Heart left ventricle (tissue), 16 donors: ENCODE measurements around the gene DPH1. TPM values are rescaled to one million over a fixed set of nuclear protein-coding genes. Genes with fewer than 3 reads are reported as not detected.
A peak's percentile ranks its signal among the peaks of the same experiment; 100 is the strongest.

ENCODE experiments used
- ATAC-seq, 4 donors: fragments of 200-7000 bp; cut with Tn5 transposase; one replicate each; pipeline ENCODE4 v1.9.1; 2020 to 2022; ENCODE audit warnings: moderate library complexity in 4 of 4, mild to moderate bottlenecking in 3 of 4, moderate number of reproducible peaks in 1 of 4
- DNase-seq, 5 donors: peaks; one replicate each; pipeline ENCODE4 v3.0.0-alpha.2; 2020
- H3K27ac ChIP-seq, 12 donors: fragments of 200-600 bp; sonication (generic) in 4 of 12; one replicate each; pipeline versions ENCODE4 v1.5.0 to v1.8.0; 2016 to 2022; ENCODE audit warnings: mild to moderate bottlenecking in 2 of 12
- H3K27me3 ChIP-seq, 9 donors: fragments of 200-600 bp; sonication (generic) in 2 of 9; one replicate each; pipeline versions ENCODE4 v1.5.1 to v1.8.0; 2016 to 2022; ENCODE audit warnings: mild to moderate bottlenecking in 3 of 9
- H3K36me3 ChIP-seq, 9 donors: fragments of 200-600 bp; sonication (generic) in 2 of 9; one replicate each; pipeline versions ENCODE4 v1.5.0 to v1.8.0; 2018 to 2022; ENCODE audit warnings: mild to moderate bottlenecking in 2 of 9
- H3K4me1 ChIP-seq, 12 donors: fragments of 200-600 bp; sonication (generic) in 4 of 12; one replicate each; pipeline versions ENCODE4 v1.5.0 to v1.8.0; 2016 to 2022; ENCODE audit warnings: mild to moderate bottlenecking in 3 of 12
- H3K4me3 ChIP-seq, 12 donors: fragments of 200-600 bp; sonication (generic) in 4 of 12; one replicate each; pipeline versions ENCODE4 v1.5.0 to v1.8.0; 2017 to 2022; ENCODE audit warnings: mild to moderate bottlenecking in 9 of 12, moderate library complexity in 4 of 12
- H3K9me3 ChIP-seq, 12 donors: fragments of 200-600 bp; sonication (generic) in 4 of 12; one replicate each; pipeline versions ENCODE4 v1.5.0 to v1.8.0; 2016 to 2022; ENCODE audit warnings: mild to moderate bottlenecking in 1 of 12
- CTCF ChIP-seq, 12 donors: fragments of 200-600 bp; sonication (generic) in 4 of 12; IDR thresholded peaks; one replicate each; pipeline versions ENCODE4 v1.5.0 to v1.8.0; 2018 to 2022; ENCODE audit warnings: antibody characterized with exemption in 12 of 12, mild to moderate bottlenecking in 5 of 12
- POLR2A ChIP-seq, 2 donors: fragments of 450-650 bp; IDR thresholded peaks; one replicate each; pipeline ENCODE4 v1.6.1; 2017; ENCODE audit warnings: antibody characterized with exemption in 2 of 2, mild to moderate bottlenecking in 2 of 2, moderate library complexity in 2 of 2
- WGBS, 4 donors: extraction: QIAGEN DNeasy Blood & Tissue Kit in 2 of 4; methylation state at CpG; one replicate each; pipeline versions ENCODE4 v1.1.5 to v1.1.7; 2013 to 2018; 5-methylcytosine and 5-hydroxymethylcytosine counted together
- intact Hi-C, 10 donors: fragments of 100-400 bp; cut with DNase I; formaldehyde crosslinking; loops; one replicate each; pipeline versions ENCODE4 v1.11.1 to v1.14.2; 2022
- polyA plus RNA-seq, 2 donors: library from polyadenylated mRNA; stranded (reverse); fragments of 200-250 nt; gene quantifications; one replicate each; pipeline ENCODE4 v1.2.3, GENCODE V29; 2013
- total RNA-seq, 9 donors: library from RNA; depleted of rRNA in 2 of 9; stranded (reverse); fragments of >200 nt in 2 of 9; fragmentation: NEBNext Ultra II Directional in 3 of 9; extraction: Animal tissue kit (Norgen Biotek cat#: 25700) in 3 of 9; gene quantifications; one replicate each; pipeline versions ENCODE4 v1.1.0 to v1.2.4, GENCODE V29; 2016 to 2023
- donor health status: ischemic (EF 13 %, LVEDD 7.1; RV severe dilation, severe dysfunction).
- donor health status: healthy with polysubstance abuse.
- donor health status: DM: no; HTN: yes; CAD: no.
- donor health status: DM: no; HTN: no; CAD: no.
- donor health status: ischemic (EF 25% LVEDD 6.9; RV normal size, moderate dysfunction).
- donor health status: ischemic (EF 25% LVEDD 5.7; RV mildly dilated, moderate dysfunction).
- donor health status: healthy.
- donor health status: DM: yes; HTN: yes; CAD: no.
- donor health status: ischemic (EF 35%, LVEDD 5.7; RV mildly dilated, moderate dysfunction).
- donor health status: nonischemic (EF 11% LVEDD 7.7; RV severe dilation, severe dysfunction).
- donor health status: DM: yes; HTN: yes; CAD: no.
- donor health status: PGD.
- donor health status: ischemic (EF 29% LVEDD 5.4; RV normal size, mild dysfunction).
- donor health status: nonischemic (EF 23%, LVEDD 6.1; RV moderate dilation, normal function).

Gene DPH1
- total and polyA plus RNA-seq, 11 donors = 14.0 to 38.1 (median 23.4) TPM

DNA sequence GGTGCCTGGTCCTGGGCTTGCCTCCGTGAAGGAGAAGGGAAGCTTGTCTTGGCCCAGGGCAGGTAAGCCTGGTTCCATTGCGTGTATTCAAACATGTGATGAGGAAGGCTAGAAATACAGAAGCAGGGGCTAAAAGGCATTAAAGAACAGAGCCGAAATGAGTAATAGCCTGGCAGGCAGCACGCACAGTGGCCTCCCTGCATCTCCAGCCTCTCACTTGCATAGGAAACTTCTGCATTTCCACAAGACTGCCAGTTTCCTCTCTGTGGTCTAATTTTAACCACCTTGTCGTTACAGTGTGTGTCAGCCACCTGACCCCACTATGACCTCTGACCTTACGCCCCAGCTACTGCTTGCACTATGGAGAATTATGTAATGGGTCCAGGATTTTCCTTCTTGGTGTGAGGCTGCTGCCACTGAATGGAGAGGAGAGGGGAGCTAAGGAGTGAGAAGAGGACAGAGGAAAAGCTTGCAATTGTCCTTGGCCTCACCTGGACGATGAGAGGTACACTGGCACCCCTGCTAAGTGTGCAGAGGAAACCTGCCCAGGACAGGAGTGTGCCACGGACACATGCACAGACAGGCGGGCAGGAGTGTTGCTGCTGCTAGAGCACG is 57.8 kb downstream of the DPH1 start:
- H3K9me3 ChIP-seq = no peaks in the 10 kb centered on the region
- DNase-seq (peak in 3 of 5 donors; percentile 59 to 68 (median 64)), ATAC-seq (peak in 2 of 4 donors; percentile 1 to 17)
- TF ChIP-seq POLR2A (IDR thresholded peaks at IDR 0.05) = no peak
- no peak for TF ChIP-seq CTCF (IDR thresholded peaks at IDR 0.05)
- peaks cover 22 to 96% (median 85%) of the 10 kb centered on the region in 12 donors for H3K4me1 ChIP-seq
- intact Hi-C loops = loop anchor here in 4 of 10 donors (2.0 to 5.0 kb wide), 3 partner anchors 25 to 90 kb away; no protein-coding TSS in a partner anchor
- no peaks in the 10 kb centered on the region for H3K27me3 ChIP-seq
- peak overlapping the region; percentile 1 to 93 (median 88) for H3K27ac ChIP-seq
- WGBS, 4 donors = 44 to 55% (median 46%) methylated on average over 10 of the region's 10 CpGs
- no peak overlapping the region for H3K4me3 ChIP-seq
- H3K36me3 ChIP-seq = peaks cover 0 to 4% (median 0%) of the 10 kb centered on the region in 9 donors

DNA sequence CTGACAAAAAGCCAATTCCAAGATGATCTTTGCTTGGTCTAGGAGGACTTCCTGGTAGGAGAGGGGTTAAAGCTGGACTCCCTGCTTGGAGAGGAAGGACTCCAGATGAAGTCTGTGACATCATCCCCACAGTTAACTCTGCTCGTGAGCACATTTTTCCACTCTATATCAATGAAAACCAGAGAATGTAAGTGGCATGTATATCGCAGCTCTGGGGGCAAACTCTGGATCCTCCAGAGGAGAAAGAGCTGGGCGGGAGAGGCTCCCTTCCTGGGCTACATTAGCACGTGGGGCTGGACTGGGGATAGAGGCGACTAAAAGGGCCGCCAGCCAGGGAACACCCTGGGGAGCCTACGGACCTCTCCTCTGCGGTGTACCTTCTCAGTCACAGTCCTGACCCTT is 59.1 kb downstream of the DPH1 start:
- DNase-seq = peak in 1 of 5 donors; percentile 51
- H3K4me3 ChIP-seq = peak overlapping the region in 10 of 12 donors; percentile 16 to 56 (median 42)

GRCh38 chr17:2090210-2090641 is 60.3 kb downstream of the DPH1 start:
- WGBS, 4 donors = 60 to 69% (median 64%) methylated on average over 9 of the region's 9 CpGs
- Histone ChIP-seq H3K4me1 (peaks cover 10 to 80% (median 68%) of the 10 kb centered on the region in 12 donors), H3K27me3 (no peaks in the 10 kb centered on the region), H3K9me3 (no peaks in the 10 kb centered on the region), H3K4me3 (peak overlapping the region in 6 of 12 donors; percentile 40 to 56 (median 46)), H3K36me3 (no peaks in the 10 kb centered on the region), H3K27ac (peak overlapping the region; percentile 15 to 93 (median 88))
- DNase-seq (peak in 1 of 5 donors; percentile 18), ATAC-seq (no peak)
- intact Hi-C loops = loop anchor here in 4 of 10 donors (5.0 to 10.0 kb wide), 4 partner anchors 33 to 145 kb away; partner anchors contain the start of gene HIC1 (in 2 of the 4)
- TF ChIP-seq CTCF (IDR thresholded peaks at IDR 0.05) (no peak), POLR2A (IDR thresholded peaks at IDR 0.05) (no peak)

More for the DNA sequence above, 59.1 kb downstream of the DPH1 start:
- peak in 2 of 4 donors; percentile 3 to 21 for ATAC-seq
- Histone ChIP-seq H3K27ac (peak overlapping the region; percentile 66 to 93 (median 88)), H3K9me3 (no peaks in the 10 kb centered on the region), H3K27me3 (no peaks in the 10 kb centered on the region), H3K36me3 (no peaks in the 10 kb centered on the region), H3K4me1 (peaks cover 17 to 86% (median 76%) of the 10 kb centered on the region in 12 donors)
- TF ChIP-seq POLR2A (IDR thresholded peaks at IDR 0.05) (no peak), CTCF (IDR thresholded peaks at IDR 0.05) (no peak)
- intact Hi-C loops = loop anchor here in 3 of 10 donors (5.0 kb wide), 2 partner anchors 83 to 88 kb away; no protein-coding TSS in a partner anchor
- WGBS, 4 donors = 24 to 41% (median 31%) methylated on average over 8 of the region's 8 CpGs
